Activated CD8-positive, alpha-beta T cell treated with anti-CD3 and anti-CD28 coated beads for 36 hours (primary cell): Measurements from ENCODE around the gene SYT7. TPM values are rescaled to one million over a fixed set of nuclear protein-coding genes. Genes with fewer than 3 reads are reported as not detected.

Source experiments
- ATAC-seq: fragments of 200-7000 bp; cut with Tn5 transposase; one replicate; pipeline ENCODE4 v1.10.0; 2021; ENCODE audit warnings: mild to moderate bottlenecking, moderate library complexity
- CTCF ChIA-PET: fragments of 350-600 bp; sonication (Branson Sonifier 250); formaldehyde crosslinking; loops from one replicate; lab custom pipeline; 2021; ENCODE audit warnings: antibody characterized with exemption; lab: Charles Lee
- POLR2A ChIA-PET: fragments of 350-600 bp; sonication (Branson Sonifier 250); formaldehyde crosslinking; loops from one replicate; lab custom pipeline; 2021; ENCODE audit warnings: antibody characterized with exemption; lab: Charles Lee
- DNase-seq: peaks from one replicate; pipeline ENCODE4 v3.0.0-alpha.2; 2020
- H3K27ac Mint-ChIP-seq: one replicate; pipeline ENCODE4 v1.8.0; 2021; ENCODE audit warnings: mild to moderate bottlenecking, mixed read lengths
- H3K27me3 Mint-ChIP-seq: one replicate; pipeline ENCODE4 v1.8.0; 2021; ENCODE audit warnings: mixed read lengths
- H3K36me3 Mint-ChIP-seq: one replicate; pipeline ENCODE4 v1.8.0; 2021; ENCODE audit warnings: low read depth, mixed read lengths
- H3K4me1 Mint-ChIP-seq: one replicate; pipeline ENCODE4 v1.8.0; 2021; ENCODE audit warnings: low read depth, mixed read lengths
- H3K4me3 Mint-ChIP-seq: one replicate; pipeline ENCODE4 v1.8.0; 2021; ENCODE audit warnings: mild to moderate bottlenecking, moderate library complexity, mixed read lengths
- H3K9me3 Mint-ChIP-seq: one replicate; pipeline ENCODE4 v1.8.0; 2021; ENCODE audit warnings: mixed read lengths
- CTCF ChIP-seq: fragments of 200-600 bp; IDR thresholded peaks from one replicate; pipeline ENCODE4 v1.8.0; 2022; ENCODE audit warnings: antibody characterized with exemption, mild to moderate bottlenecking
- intact Hi-C: fragments of 100-400 bp; cut with micrococcal nuclease; formaldehyde crosslinking; loops from one replicate; pipeline ENCODE4 v1.10.0; 2022
- total RNA-seq, 2 experiments: library from RNA; stranded (reverse); gene quantifications; one replicate each; pipeline ENCODE4 v1.2.3, GENCODE V29; 2021

Gene SYT7
- total RNA-seq, 2 experiments from 2014 or later = not detected

- TF ChIP-seq CTCF = no peak
- Mint-ChIP-seq H3K4me3 (no peak overlapping the region), H3K27ac (no peak overlapping the region), H3K4me1 (peaks cover 11% of the 10 kb centered on the region), H3K36me3 (no peaks in the 10 kb centered on the region), H3K27me3 (peaks cover 24% of the 10 kb centered on the region), H3K9me3 (no peaks in the 10 kb centered on the region)
- no peak for ATAC-seq
- ChIA-PET CTCF (interaction anchor here (1.1 to 3.4 kb wide), 3 partner anchors 11 to 75 kb away, joined by 3 to 9 read pairs (median 6); no protein-coding TSS in a partner anchor), POLR2A (no interaction called here)
- intact Hi-C loops = no loop called here
- no peak for DNase-seq
Measured at GRCh38 chr11:61592176-61592575, 11.3 kb upstream of the SYT7 start.

- CTCF ChIA-PET = interaction anchor here (0.6 to 3.1 kb wide), 5 partner anchors 8 to 155 kb away, joined by 3 to 11 read pairs (median 4); no protein-coding TSS in a partner anchor
- POLR2A ChIA-PET = interaction anchor here (0.7 to 1.2 kb wide), 3 partner anchors 14 to 1123 kb away, joined by 3 read pairs; no protein-coding TSS in a partner anchor
Measured at GRCh38 chr11:61589961-61590360, 9.1 kb upstream of the SYT7 start.

GRCh38 chr11:61588728-61589191, 7.9 kb upstream of the SYT7 start:
- Mint-ChIP-seq H3K27ac (no peak overlapping the region), H3K4me3 (peak overlapping the region; percentile 24), H3K4me1 (peaks cover 11% of the 10 kb centered on the region), H3K36me3 (no peaks in the 10 kb centered on the region), H3K9me3 (no peaks in the 10 kb centered on the region), H3K27me3 (peaks cover 17% of the 10 kb centered on the region)
- intact Hi-C loops = no loop called here
- peak; percentile 25 for DNase-seq
- POLR2A ChIA-PET = interaction anchor here (1.2 kb wide), 1 partner anchor 13 kb away, joined by 3 read pairs; no protein-coding TSS in a partner anchor
- ATAC-seq = no peak
- no peak for TF ChIP-seq CTCF
- CTCF ChIA-PET = interaction anchor here (1.1 to 3.1 kb wide), 9 partner anchors 13 to 154 kb away, joined by 3 to 11 read pairs (median 4); no protein-coding TSS in a partner anchor

More at GRCh38 chr11:61589961-61590360, 9.1 kb upstream of the SYT7 start:
- intact Hi-C loops = no loop called here
- Mint-ChIP-seq H3K27me3 (peaks cover 23% of the 10 kb centered on the region), H3K4me3 (no peak overlapping the region), H3K27ac (no peak overlapping the region), H3K36me3 (no peaks in the 10 kb centered on the region), H3K4me1 (peaks cover 11% of the 10 kb centered on the region), H3K9me3 (no peaks in the 10 kb centered on the region)
- no peak for TF ChIP-seq CTCF
- ATAC-seq = no peak
- DNase-seq = no peak

- DNase-seq (peak; percentile 73), ATAC-seq (peak; percentile 84)
- H3K4me3 Mint-ChIP-seq = peak overlapping the region; percentile 24
- H3K27ac Mint-ChIP-seq = no peak overlapping the region
- H3K4me1 Mint-ChIP-seq = peaks cover 11% of the 10 kb centered on the region
- ChIA-PET CTCF (interaction anchor here (0.9 to 3.1 kb wide), 13 partner anchors 10 to 153 kb away, joined by 3 to 11 read pairs (median 4); no protein-coding TSS in a partner anchor), POLR2A (interaction anchor here (1.0 kb wide), 1 partner anchor 11 kb away, joined by 3 read pairs; no protein-coding TSS in a partner anchor)
- intact Hi-C loops = no loop called here
- H3K36me3 Mint-ChIP-seq = no peaks in the 10 kb centered on the region
- peaks cover 16% of the 10 kb centered on the region for H3K27me3 Mint-ChIP-seq
- TF ChIP-seq CTCF = no peak
- no peaks in the 10 kb centered on the region for H3K9me3 Mint-ChIP-seq
Measured at GRCh38 chr11:61587951-61588727, 7.3 kb upstream of the SYT7 start.
